ENCODE measurements around the gene AWAT1. TPM values are rescaled to one million over a fixed set of nuclear protein-coding genes. Genes with fewer than 3 reads are reported as not detected.

AWAT1 gene
- total RNA-seq, 1 donor from 2014 or later, result not detected

- DNase-seq (ENCODE audit: low read depth) (peak; percentile 34), FAIRE-seq (peak; percentile 81)
- H3K9me3 Mint-ChIP-seq (ENCODE audit: unreplicated experiment), result no peaks in the 10 kb centered on the region
- Histone ChIP-seq H3K9me3 (ENCODE audit: insufficient read depth, low read depth, low read length) (no peaks in the 10 kb centered on the region), H3K36me3 (ENCODE audit: insufficient read depth, low read length) (no peaks in the 10 kb centered on the region), H2AFZ (ENCODE audit: low read depth, low read length) (no peak overlapping the region), H3K4me3 (ENCODE audit: insufficient read depth, low read depth, low read length) (no peak overlapping the region), H4K20me1 (ENCODE audit: insufficient read depth, low read length) (no peaks in the 10 kb centered on the region), H3K27me3 (ENCODE audit: insufficient read depth, low read length) (no peaks in the 10 kb centered on the region), H3K9ac (ENCODE audit: low read length) (no peak overlapping the region), H3K4me1 (ENCODE audit: insufficient read depth, low read length) (no peaks in the 10 kb centered on the region), H3K4me2 (ENCODE audit: low read length) (no peak overlapping the region), H3K27ac (ENCODE audit: low read depth, low read length) (no peak overlapping the region), H3K79me2 (ENCODE audit: insufficient read depth, low read length) (no peaks in the 10 kb centered on the region)
- H3K36me3 Mint-ChIP-seq (ENCODE audit: low read depth, unreplicated experiment), result no peaks in the 10 kb centered on the region
- no peaks in the 10 kb centered on the region for H3K27me3 Mint-ChIP-seq (ENCODE audit: low read depth, unreplicated experiment)
- no peak for TF ChIP-seq CTCF (IDR thresholded peaks at IDR 0.05; ENCODE audit: insufficient read depth, low read depth, low read length)
- no peak for TF ChIP-seq EZH2 (IDR thresholded peaks at IDR 0.05; ENCODE audit: insufficient read depth, low read length)
- H3K27ac Mint-ChIP-seq (ENCODE audit: unreplicated experiment), result peak overlapping the region; percentile 85
- peaks cover 19% of the 10 kb centered on the region for H3K4me1 Mint-ChIP-seq (ENCODE audit: low read depth, unreplicated experiment)
- no peak overlapping the region for H3K4me3 Mint-ChIP-seq (ENCODE audit: unreplicated experiment)
Observed at GRCh38 chrX:70253377-70254062, 19.1 kb downstream of the AWAT1 start.

- no peak overlapping the region for H3K4me3 Mint-ChIP-seq (ENCODE audit: unreplicated experiment)
- Histone ChIP-seq H3K79me2 (ENCODE audit: insufficient read depth, low read length) (no peaks in the 10 kb centered on the region), H3K9me3 (ENCODE audit: insufficient read depth, low read depth, low read length) (no peaks in the 10 kb centered on the region), H3K36me3 (ENCODE audit: insufficient read depth, low read length) (no peaks in the 10 kb centered on the region), H3K4me3 (ENCODE audit: insufficient read depth, low read depth, low read length) (no peak overlapping the region), H3K4me2 (ENCODE audit: low read length) (no peak overlapping the region), H3K9ac (ENCODE audit: low read length) (no peak overlapping the region), H2AFZ (ENCODE audit: low read depth, low read length) (no peak overlapping the region), H3K4me1 (ENCODE audit: insufficient read depth, low read length) (no peaks in the 10 kb centered on the region), H4K20me1 (ENCODE audit: insufficient read depth, low read length) (no peaks in the 10 kb centered on the region), H3K27ac (ENCODE audit: low read depth, low read length) (no peak overlapping the region), H3K27me3 (ENCODE audit: insufficient read depth, low read length) (no peaks in the 10 kb centered on the region)
- no peaks in the 10 kb centered on the region for H3K27me3 Mint-ChIP-seq (ENCODE audit: low read depth, unreplicated experiment)
- no peaks in the 10 kb centered on the region for H3K36me3 Mint-ChIP-seq (ENCODE audit: low read depth, unreplicated experiment)
- peak overlapping the region; percentile 85 for H3K27ac Mint-ChIP-seq (ENCODE audit: unreplicated experiment)
- DNase-seq (ENCODE audit: low read depth), result no peak
- peaks cover 19% of the 10 kb centered on the region for H3K4me1 Mint-ChIP-seq (ENCODE audit: low read depth, unreplicated experiment)
- no peaks in the 10 kb centered on the region for H3K9me3 Mint-ChIP-seq (ENCODE audit: unreplicated experiment)
- no peak for FAIRE-seq
- no peak for TF ChIP-seq CTCF (IDR thresholded peaks at IDR 0.05; ENCODE audit: insufficient read depth, low read depth, low read length)
- TF ChIP-seq EZH2 (IDR thresholded peaks at IDR 0.05; ENCODE audit: insufficient read depth, low read length), result no peak
Observed at GRCh38 chrX:70254063-70254400, 19.6 kb downstream of the AWAT1 start.

- H3K27ac ChIP-seq (ENCODE audit: low read depth, low read length), result no peak overlapping the region
- H3K27me3 ChIP-seq (ENCODE audit: insufficient read depth, low read length), result no peaks in the 10 kb centered on the region
- no peaks in the 10 kb centered on the region for H3K9me3 ChIP-seq (ENCODE audit: insufficient read depth, low read depth, low read length)
- DNase-seq (ENCODE audit: low read depth) (no peak), FAIRE-seq (peak; percentile 5)
- no peaks in the 10 kb centered on the region for H4K20me1 ChIP-seq (ENCODE audit: insufficient read depth, low read length)
- no peaks in the 10 kb centered on the region for H3K79me2 ChIP-seq (ENCODE audit: insufficient read depth, low read length)
- no peaks in the 10 kb centered on the region for H3K27me3 Mint-ChIP-seq (ENCODE audit: low read depth, unreplicated experiment)
- H3K9ac ChIP-seq (ENCODE audit: low read length), result no peak overlapping the region
- no peaks in the 10 kb centered on the region for H3K9me3 Mint-ChIP-seq (ENCODE audit: unreplicated experiment)
- H3K36me3 Mint-ChIP-seq (ENCODE audit: low read depth, unreplicated experiment), result no peaks in the 10 kb centered on the region
- H3K36me3 ChIP-seq (ENCODE audit: insufficient read depth, low read length), result no peaks in the 10 kb centered on the region
- H3K4me1 Mint-ChIP-seq (ENCODE audit: low read depth, unreplicated experiment), result peaks cover 19% of the 10 kb centered on the region
- H3K4me3 Mint-ChIP-seq (ENCODE audit: unreplicated experiment), result no peak overlapping the region
- no peak for TF ChIP-seq CTCF (IDR thresholded peaks at IDR 0.05; ENCODE audit: insufficient read depth, low read depth, low read length)
- no peak for TF ChIP-seq EZH2 (IDR thresholded peaks at IDR 0.05; ENCODE audit: insufficient read depth, low read length)
- H3K27ac Mint-ChIP-seq (ENCODE audit: unreplicated experiment), result no peak overlapping the region
- no peak overlapping the region for H3K4me2 ChIP-seq (ENCODE audit: low read length)
- H3K4me3 ChIP-seq (ENCODE audit: insufficient read depth, low read depth, low read length), result no peak overlapping the region
- H2AFZ ChIP-seq (ENCODE audit: low read depth, low read length), result no peak overlapping the region
- H3K4me1 ChIP-seq (ENCODE audit: insufficient read depth, low read length), result no peaks in the 10 kb centered on the region
Observed at GRCh38 chrX:70254909-70255308, 20.5 kb downstream of the AWAT1 start.
